ENCODE results near the gene PIANP.

DNA sequence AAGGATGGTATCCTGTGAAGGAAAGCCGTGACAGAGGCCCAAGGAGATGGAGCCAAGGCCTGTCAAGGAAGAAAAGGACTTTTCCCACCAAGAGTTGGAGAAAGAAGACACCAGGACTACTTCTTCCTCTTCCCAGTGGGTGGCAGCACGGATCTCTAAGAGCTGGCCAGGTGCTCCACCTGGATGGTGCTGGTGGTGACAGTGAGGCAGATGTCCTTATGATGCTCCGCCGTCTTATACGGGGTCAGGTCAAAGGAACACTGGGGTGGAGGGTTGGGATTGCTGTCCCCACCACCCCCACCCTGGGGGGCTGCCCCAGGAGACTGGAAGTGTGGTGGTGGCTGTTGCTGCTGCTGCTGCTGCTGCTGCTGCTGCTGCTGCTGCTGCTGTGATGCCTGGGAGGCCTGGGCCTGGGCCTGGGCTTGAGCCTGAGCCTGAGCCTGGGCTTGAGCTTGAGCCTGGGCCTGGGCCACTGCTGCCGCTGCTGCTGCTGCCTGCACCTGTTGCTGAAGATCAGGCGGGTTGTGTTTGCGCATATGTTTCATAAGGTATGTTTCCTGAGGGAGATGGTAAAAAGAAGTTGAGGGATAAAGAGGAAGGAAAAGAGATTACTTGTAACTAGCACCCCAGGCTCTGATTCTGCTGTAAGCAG is 32.9 kb downstream of the PIANP start:
- no peak for TF ChIP-seq POLR2AphosphoS5 (IDR thresholded peaks at IDR 0.05; ENCODE audit: borderline replicate concordance, low read depth, low read length)
- no peak for TF ChIP-seq EZH2 (IDR thresholded peaks at IDR 0.05)

Data from SK-N-MC (cell line).